HepG2 (cell line): ENCODE measurements around the gene CCSER1. TPM values are rescaled to one million over a fixed set of nuclear protein-coding genes. Genes with fewer than 3 reads are reported as not detected.

Experiments
- ATAC-seq: fragments of 200-7000 bp; cut with Tn5 transposase; 3 replicates; pipeline ENCODE4 v1.9.1; 2020; ENCODE audit warnings: mild to moderate bottlenecking, moderate library complexity
- BruUV-seq: library from RNA; stranded (reverse); fragments of 400-500 nt; replicated peaks from 2 replicates; lab custom pipeline; 2021; lab: Mats Ljungman, UMichigan
- CTCF ChIA-PET: fragments of 300-600 bp; formaldehyde crosslinking; extraction: SDS; loops from one replicate; lab custom pipeline; 2021; ENCODE audit warnings: low total read pairs, inconsistent platforms, low intra/inter-chr PET ratio; lab: Yijun Ruan, JAX
- POLR2A ChIA-PET: fragments of 350-600 bp; sonication (Branson Sonifier 250); formaldehyde crosslinking; loops from one replicate; lab custom pipeline; 2020; ENCODE audit warnings: antibody characterized with exemption, inconsistent platforms; lab: Yijun Ruan, JAX
- DNase-seq: peaks from one replicate; pipeline ENCODE4 v3.0.0-alpha.2; 2015; ENCODE audit warnings: low spot score
- FAIRE-seq: peaks from 3 replicates; lab custom pipeline; 2011; peaks lifted over from hg19 to GRCh38; lab: Jason Lieb, UNC
- H2AFZ ChIP-seq: one replicate; pipeline ENCODE4 v1.6.1; 2011; ENCODE audit warnings: low read length, inconsistent platforms
- H3K27ac ChIP-seq: fragments of 300-600 bp; 3 replicates; pipeline ENCODE4 v1.8.0; 2011; ENCODE audit warnings: mixed run types, mild to moderate bottlenecking, mixed read lengths, low read length, inconsistent platforms; ENCODE audit not compliant: insufficient read depth; ENCODE audit errors: extremely low read length
- H3K27me3 ChIP-seq, 2 experiments: fragments of 200-600 bp in 1 of 2; 2 replicates in 1 of 2; 3 replicates in 1 of 2; pipeline versions ENCODE4 v1.6.0 to v1.8.0; 2011; ENCODE audit warnings: low read length in 2 of 2, mild to moderate bottlenecking in 2 of 2, moderate library complexity in 2 of 2, inconsistent platforms in 1 of 2; ENCODE audit not compliant: insufficient read depth in 2 of 2, control insufficient read depth in 1 of 2
- H3K36me3 ChIP-seq, 2 experiments: fragments of 200-600 bp in 1 of 2; replicated peaks in 1 of 2; 2 replicates in 1 of 2; 3 replicates in 1 of 2; pipeline versions ENCODE4 v1.5.1 to v1.8.0; 2011; ENCODE audit warnings: low read length in 2 of 2, inconsistent platforms in 1 of 2; ENCODE audit not compliant: insufficient read depth in 2 of 2, control insufficient read depth in 1 of 2
- H3K4me1 ChIP-seq: 2 replicates; pipeline ENCODE4 v1.5.1; 2012; ENCODE audit warnings: low read length, inconsistent platforms; ENCODE audit not compliant: insufficient read depth
- H3K4me2 ChIP-seq: 2 replicates; pipeline ENCODE4 v1.6.0; 2011; ENCODE audit warnings: low read depth, low read length, inconsistent platforms
- H3K4me3 ChIP-seq, 3 experiments: fragments of 200-600 bp in 1 of 3; sonication (generic), shearing (Covaris generic) in 1 of 3; replicated peaks in 1 of 3; 2 replicates each; pipeline ENCODE4 v1.5.1; 2011 to 2016; ENCODE audit warnings: low read length in 3 of 3, inconsistent platforms in 2 of 3, low read depth in 2 of 3, mild to moderate bottlenecking in 2 of 3, control low read depth in 1 of 3, mixed read lengths in 1 of 3; ENCODE audit not compliant: insufficient read depth in 1 of 3
- H3K79me2 ChIP-seq: one replicate; pipeline ENCODE4 v1.6.1; 2011; ENCODE audit warnings: low read length, inconsistent platforms; ENCODE audit not compliant: insufficient read depth
- H3K9ac ChIP-seq: 2 replicates; pipeline ENCODE4 v1.6.0; 2011; ENCODE audit warnings: mild to moderate bottlenecking, low read depth, low read length, inconsistent platforms; ENCODE audit not compliant: insufficient read depth
- H3K9me3 ChIP-seq: 2 replicates; pipeline ENCODE4 v1.5.1; 2012; ENCODE audit warnings: mild to moderate bottlenecking, low read length
- H4K20me1 ChIP-seq: 2 replicates; pipeline ENCODE4 v1.6.0; 2011; ENCODE audit warnings: inconsistent platforms, mild to moderate bottlenecking, low read length, moderate library complexity; ENCODE audit not compliant: insufficient read depth
- CTCF ChIP-seq: sonication (generic); formaldehyde crosslinking; IDR thresholded peaks from 2 replicates; pipeline ENCODE4 v1.5.0; 2020; ENCODE audit warnings: mild to moderate bottlenecking, missing genetic modification reagents, moderate library complexity
- GMEB2 ChIP-seq: IDR thresholded peaks from 2 replicates; pipeline ENCODE4 v1.6.1; 2016; ENCODE audit warnings: missing biosample characterization, missing genetic modification reagents, low read depth
- HNRNPUL1 ChIP-seq: fragments of 200-400 bp; formaldehyde crosslinking; IDR thresholded peaks from 2 replicates; pipeline ENCODE4 v1.6.1; 2017; ENCODE audit warnings: low read depth, mild to moderate bottlenecking, low read length, moderate library complexity
- HOXA7 ChIP-seq: sonication (generic); formaldehyde crosslinking; IDR thresholded peaks from 2 replicates; pipeline ENCODE4 v1.8.1; 2022; ENCODE audit warnings: mild to moderate bottlenecking, missing genetic modification reagents, moderate library complexity
- MXD3 ChIP-seq: IDR thresholded peaks from 2 replicates; pipeline ENCODE4 v1.6.1; 2016; ENCODE audit warnings: mild to moderate bottlenecking, missing biosample characterization, missing genetic modification reagents
- PPARG ChIP-seq: conservative IDR thresholded peaks from 2 replicates; pipeline ENCODE4 v1.6.1; 2016; ENCODE audit warnings: missing biosample characterization, missing genetic modification reagents
- RFXAP ChIP-seq: sonication (generic); formaldehyde crosslinking; IDR thresholded peaks from 2 replicates; pipeline ENCODE4 v1.4.0; 2020; ENCODE audit warnings: missing genetic modification reagents, borderline replicate concordance
- SRSF4 ChIP-seq: fragments of 200-400 bp; formaldehyde crosslinking; IDR thresholded peaks from one replicate; pipeline ENCODE4 v1.6.1; 2018; ENCODE audit warnings: mild to moderate bottlenecking, low read depth, low read length, moderate library complexity; ENCODE audit not compliant: poor library complexity, severe bottlenecking
- TIGD3 ChIP-seq: sonication (generic); formaldehyde crosslinking; IDR thresholded peaks from 2 replicates; pipeline ENCODE4 v1.5.1; 2020; ENCODE audit warnings: mild to moderate bottlenecking, missing genetic modification reagents, borderline replicate concordance
- TOE1 ChIP-seq: sonication (generic); formaldehyde crosslinking; IDR thresholded peaks from 2 replicates; pipeline ENCODE4 v1.4.0; 2020; ENCODE audit warnings: mild to moderate bottlenecking, missing genetic modification reagents
- WIZ ChIP-seq: sonication (generic); formaldehyde crosslinking; IDR thresholded peaks from 2 replicates; pipeline ENCODE4 v1.5.1; 2020; ENCODE audit warnings: mild to moderate bottlenecking, missing genetic modification reagents
- ZFP36 ChIP-seq: fragments of 150-350 bp; IDR thresholded peaks from 2 replicates; pipeline ENCODE4 v1.6.1; 2018; ENCODE audit warnings: borderline replicate concordance, low read length, low read depth; ENCODE audit not compliant: partially characterized antibody
- WGBS: methylation state at CpG from one replicate; pipeline ENCODE4 v1.1.6; 2017; ENCODE audit warnings: low lambda C conversion rate; 5-methylcytosine and 5-hydroxymethylcytosine counted together
- in situ Hi-C: cut with HindIII; loops from 2 replicates; pipeline ENCODE4 v1.10.0; 2017; ENCODE audit warnings: low pct_unique_long_range_greater_than_20kb; ENCODE audit not compliant: extremely low pct_ligation_motif_present
- intact Hi-C: fragments of 100-400 bp; cut with micrococcal nuclease; formaldehyde crosslinking; loops from one replicate; pipeline ENCODE4 v1.10.0; 2022; ENCODE audit not compliant: unreplicated experiment
- polyA plus RNA-seq, 8 experiments: library from polyadenylated mRNA; depleted of rRNA in 3 of 8; stranded (reverse) in 7 of 8; unstranded in 1 of 8; fragments of >200 nt; fragmentation: Illumina TruSeq in 4 of 8; extraction: Trizol in 4 of 8; gene quantifications; 2 replicates each; pipeline versions ENCODE4 v1.2.1 to v1.2.3, GENCODE V29; 2011 to 2016; ENCODE audit warnings: low read depth in 4 of 8, missing spikeins in 1 of 8, mixed read lengths in 1 of 8; ENCODE audit not compliant: insufficient read depth in 1 of 8
- total RNA-seq, 5 experiments: library from RNA; depleted of rRNA; stranded (reverse); fragments of >200 nt; fragmentation: Illumina TruSeq; extraction: Trizol; gene quantifications; 2 replicates each; pipeline ENCODE4 v1.2.3, GENCODE V29; 2016; ENCODE audit warnings: low read depth in 1 of 5

Gene CCSER1
- total and polyA plus RNA-seq, 2 of the 13 experiments (the other 11 are each of a cell fraction or from before 2014, with no cell fraction given), result not detected

GRCh38 chr4:90570615-90571014 lies 443.4 kb downstream of the CCSER1 start:
- TF ChIP-seq TIGD3 (CRISPR knock-in tag), result no peak
- TF ChIP-seq ZFP36, result no peak
- H3K4me1 ChIP-seq, result no peaks in the 10 kb centered on the region
- no peaks in the 10 kb centered on the region for H3K27me3 ChIP-seq
- intact Hi-C loops (no loop called here), in situ Hi-C loops (no loop called here)
- H3K4me3 ChIP-seq, result no peak overlapping the region
- H4K20me1 ChIP-seq, result no peaks in the 10 kb centered on the region
- POLR2A ChIA-PET, result no interaction called here
- H3K4me2 ChIP-seq, result no peak overlapping the region
- H3K9ac ChIP-seq, result no peak overlapping the region
- CTCF ChIA-PET, result no interaction called here
- FAIRE-seq (no peak), DNase-seq (no peak), ATAC-seq (no peak)
- no peaks in the 10 kb centered on the region for H3K36me3 ChIP-seq
- WGBS, result 5% methylated on average over 2 of the region's 2 CpGs
- no TSS peak for BruUV-seq
- H3K9me3 ChIP-seq, result no peaks in the 10 kb centered on the region
- H3K27ac ChIP-seq, result no peak overlapping the region
- H3K79me2 ChIP-seq, result no peaks in the 10 kb centered on the region
- H2AFZ ChIP-seq, result no peak overlapping the region

- no peak for TF ChIP-seq HNRNPUL1
- no peak for TF ChIP-seq TOE1 (CRISPR knock-in tag)
- no peak for TF ChIP-seq CTCF
- no peak for TF ChIP-seq SRSF4
- TF ChIP-seq GMEB2 (CRISPR knock-in tag), result no peak
- no peak for TF ChIP-seq RFXAP (CRISPR knock-in tag)
- TF ChIP-seq HOXA7 (CRISPR knock-in tag), result no peak
- no peak for TF ChIP-seq PPARG (CRISPR knock-in tag)
- no peak for TF ChIP-seq MXD3
- TF ChIP-seq WIZ, result no peak
- H3K79me2 ChIP-seq, result no peaks in the 10 kb centered on the region
- BruUV-seq, result no TSS peak
- no peak for DNase-seq
- H3K9me3 ChIP-seq, result no peaks in the 10 kb centered on the region
- no peak overlapping the region for H2AFZ ChIP-seq
- H3K4me1 ChIP-seq, result no peaks in the 10 kb centered on the region
- no peak overlapping the region for H3K9ac ChIP-seq
- intact Hi-C loops (no loop called here), in situ Hi-C loops (no loop called here)
- FAIRE-seq, result no peak
- no peak for ATAC-seq
- no peaks in the 10 kb centered on the region for H4K20me1 ChIP-seq
- no peaks in the 10 kb centered on the region for H3K27me3 ChIP-seq
- CTCF ChIA-PET, result no interaction called here
- no peak overlapping the region for H3K4me2 ChIP-seq
- H3K36me3 ChIP-seq, result no peaks in the 10 kb centered on the region
- WGBS, result no CpG with 5 or more reads among the region's 2 CpGs
- POLR2A ChIA-PET, result no interaction called here
- no peak overlapping the region for H3K4me3 ChIP-seq
- no peak overlapping the region for H3K27ac ChIP-seq
Measured at GRCh38 chr4:90572996-90573395, 445.8 kb downstream of the CCSER1 start.
